Osteocyte (in vitro differentiated cells): ENCODE results near the gene PKHD1. TPM values are rescaled to one million over a fixed set of nuclear protein-coding genes. Genes with fewer than 3 reads are reported as not detected.
"Not testable (repeated sequence)": the region's sequence is repeated elsewhere in the genome, so short reads cannot be mapped to it uniquely, and the experiment has no call there.

ENCODE experiments used
- DNase-seq: peaks from one replicate; pipeline ENCODE4 v3.0.0; 2021; ENCODE audit warnings: mixed read lengths; ENCODE audit not compliant: unreplicated experiment; ENCODE audit errors: extremely low spot score
- H3K27ac Mint-ChIP-seq: one replicate; pipeline ENCODE4 v1.8.0; 2021; ENCODE audit warnings: mild to moderate bottlenecking, mixed read lengths; ENCODE audit not compliant: unreplicated experiment
- H3K27me3 Mint-ChIP-seq: one replicate; pipeline ENCODE4 v1.8.0; 2021; ENCODE audit warnings: mixed read lengths; ENCODE audit not compliant: unreplicated experiment
- H3K36me3 Mint-ChIP-seq: one replicate; pipeline ENCODE4 v1.8.0; 2021; ENCODE audit warnings: mixed read lengths; ENCODE audit not compliant: unreplicated experiment
- H3K4me1 Mint-ChIP-seq: one replicate; pipeline ENCODE4 v1.8.0; 2021; ENCODE audit warnings: mixed read lengths; ENCODE audit not compliant: unreplicated experiment
- H3K4me3 Mint-ChIP-seq: one replicate; pipeline ENCODE4 v1.8.0; 2021; ENCODE audit warnings: mild to moderate bottlenecking, moderate library complexity, mixed read lengths; ENCODE audit not compliant: unreplicated experiment
- H3K9me3 Mint-ChIP-seq: one replicate; pipeline ENCODE4 v1.8.0; 2021; ENCODE audit warnings: mixed read lengths; ENCODE audit not compliant: unreplicated experiment
- total RNA-seq: library from RNA; stranded (reverse); gene quantifications from 2 replicates; pipeline ENCODE4 v1.2.1, GENCODE V29; 2021
- TF ChIP-seq, protein P1 (sequence below): fragments of 200-600 bp; sonication (generic); IDR thresholded peaks from 2 replicates; pipeline ENCODE4 v1.5.0; 2021; ENCODE audit warnings: antibody characterized with exemption, mild to moderate bottlenecking, moderate library complexity

PKHD1 gene
- total RNA-seq, 1 donor from 2014 or later: not detected

DNA sequence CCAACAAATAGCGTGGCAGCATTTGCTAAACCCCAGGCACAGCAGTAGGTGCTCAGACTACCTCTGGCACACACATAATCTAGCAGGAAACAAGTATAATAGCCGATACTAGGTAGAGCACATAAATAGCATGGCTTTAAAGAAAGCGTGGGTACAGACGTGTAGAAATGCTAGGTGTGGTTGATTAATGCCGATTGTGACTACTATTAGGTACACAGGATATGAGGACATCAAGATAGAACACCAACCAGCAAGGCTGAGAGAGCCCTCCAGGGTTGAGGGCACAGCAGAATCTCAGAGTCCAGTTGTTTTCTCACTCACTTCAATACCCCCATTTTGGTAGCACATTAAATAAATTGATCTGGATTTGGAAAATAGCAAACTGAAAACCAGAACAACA lies 100.5 kb downstream of the PKHD1 start:
- Mint-ChIP-seq H3K36me3 (no peaks in the 10 kb centered on the region), H3K4me1 (no peaks in the 10 kb centered on the region), H3K27me3 (peaks cover 10% of the 10 kb centered on the region), H3K4me3 (no peak overlapping the region), H3K9me3 (no peaks in the 10 kb centered on the region), H3K27ac (no peak overlapping the region)
- TF ChIP-seq, protein P1, sequence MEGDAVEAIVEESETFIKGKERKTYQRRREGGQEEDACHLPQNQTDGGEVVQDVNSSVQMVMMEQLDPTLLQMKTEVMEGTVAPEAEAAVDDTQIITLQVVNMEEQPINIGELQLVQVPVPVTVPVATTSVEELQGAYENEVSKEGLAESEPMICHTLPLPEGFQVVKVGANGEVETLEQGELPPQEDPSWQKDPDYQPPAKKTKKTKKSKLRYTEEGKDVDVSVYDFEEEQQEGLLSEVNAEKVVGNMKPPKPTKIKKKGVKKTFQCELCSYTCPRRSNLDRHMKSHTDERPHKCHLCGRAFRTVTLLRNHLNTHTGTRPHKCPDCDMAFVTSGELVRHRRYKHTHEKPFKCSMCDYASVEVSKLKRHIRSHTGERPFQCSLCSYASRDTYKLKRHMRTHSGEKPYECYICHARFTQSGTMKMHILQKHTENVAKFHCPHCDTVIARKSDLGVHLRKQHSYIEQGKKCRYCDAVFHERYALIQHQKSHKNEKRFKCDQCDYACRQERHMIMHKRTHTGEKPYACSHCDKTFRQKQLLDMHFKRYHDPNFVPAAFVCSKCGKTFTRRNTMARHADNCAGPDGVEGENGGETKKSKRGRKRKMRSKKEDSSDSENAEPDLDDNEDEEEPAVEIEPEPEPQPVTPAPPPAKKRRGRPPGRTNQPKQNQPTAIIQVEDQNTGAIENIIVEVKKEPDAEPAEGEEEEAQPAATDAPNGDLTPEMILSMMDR: no peak
- no peak for DNase-seq

DNA sequence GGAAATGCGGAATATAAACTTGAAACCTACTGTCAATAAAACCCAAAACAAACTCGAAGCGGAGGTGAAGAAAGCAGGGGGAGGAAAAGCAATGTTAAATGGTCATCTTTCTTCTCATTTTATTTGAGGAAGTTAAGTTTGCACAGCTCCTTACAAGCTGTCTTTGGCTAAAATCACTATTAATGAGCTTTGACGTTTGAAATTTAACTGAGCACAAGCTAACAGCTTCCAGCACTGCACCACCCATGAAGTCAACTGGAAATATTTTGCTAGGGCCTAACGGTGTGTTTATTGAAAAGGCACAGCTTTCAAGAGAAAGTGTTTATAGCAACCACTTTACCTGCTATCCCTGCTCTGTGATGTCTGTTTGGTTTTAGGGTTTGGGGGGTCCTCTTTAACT lies 103.8 kb downstream of the PKHD1 start:
- Mint-ChIP-seq H3K4me1 (no peaks in the 10 kb centered on the region), H3K27me3 (peaks cover 5% of the 10 kb centered on the region), H3K27ac (no peak overlapping the region), H3K36me3 (no peaks in the 10 kb centered on the region), H3K4me3 (no peak overlapping the region), H3K9me3 (no peaks in the 10 kb centered on the region)
- TF ChIP-seq, protein P1: no peak
- DNase-seq: no peak

GRCh38 chr6:51982695-51983094 lies 104.7 kb downstream of the PKHD1 start:
- not testable (repeated sequence) for H3K4me1 Mint-ChIP-seq, H3K9me3 Mint-ChIP-seq, H3K36me3 Mint-ChIP-seq, H3K27ac Mint-ChIP-seq, DNase-seq, H3K27me3 Mint-ChIP-seq, H3K4me3 Mint-ChIP-seq

GRCh38 chr6:51976374-51976773 lies 111.0 kb downstream of the PKHD1 start:
- TF ChIP-seq, protein P1: no peak
- no peak overlapping the region for H3K4me3 Mint-ChIP-seq
- no peaks in the 10 kb centered on the region for H3K36me3 Mint-ChIP-seq
- H3K27ac Mint-ChIP-seq: no peak overlapping the region
- peaks cover 2% of the 10 kb centered on the region for H3K27me3 Mint-ChIP-seq
- H3K4me1 Mint-ChIP-seq: no peaks in the 10 kb centered on the region
- no peak for DNase-seq
- no peaks in the 10 kb centered on the region for H3K9me3 Mint-ChIP-seq

- H3K27me3 Mint-ChIP-seq: peaks cover 2% of the 10 kb centered on the region
- TF ChIP-seq, protein P1: no peak
- no peak overlapping the region for H3K4me3 Mint-ChIP-seq
- no peaks in the 10 kb centered on the region for H3K4me1 Mint-ChIP-seq
- H3K27ac Mint-ChIP-seq: no peak overlapping the region
- DNase-seq: no peak
- H3K36me3 Mint-ChIP-seq: no peaks in the 10 kb centered on the region
- no peaks in the 10 kb centered on the region for H3K9me3 Mint-ChIP-seq
These were observed 114.8 kb downstream of the PKHD1 start for GRCh38 chr6:51972659-51973058.

GRCh38 chr6:51968265-51968664 lies 119.1 kb downstream of the PKHD1 start:
- H3K4me3 Mint-ChIP-seq: no peak overlapping the region
- no peak overlapping the region for H3K27ac Mint-ChIP-seq
- H3K27me3 Mint-ChIP-seq: peaks cover 20% of the 10 kb centered on the region
- no peak for DNase-seq
- H3K4me1 Mint-ChIP-seq: no peaks in the 10 kb centered on the region
- no peaks in the 10 kb centered on the region for H3K9me3 Mint-ChIP-seq
- TF ChIP-seq, protein P1: no peak
- no peaks in the 10 kb centered on the region for H3K36me3 Mint-ChIP-seq
